ENCODE data around the gene PPP2R1B. TPM values are rescaled to one million over a fixed set of nuclear protein-coding genes. Genes with fewer than 3 reads are reported as not detected.

PPP2R1B gene
- polyA plus RNA-seq, 1 donor from 2014 or later = 10.4 TPM

DNA sequence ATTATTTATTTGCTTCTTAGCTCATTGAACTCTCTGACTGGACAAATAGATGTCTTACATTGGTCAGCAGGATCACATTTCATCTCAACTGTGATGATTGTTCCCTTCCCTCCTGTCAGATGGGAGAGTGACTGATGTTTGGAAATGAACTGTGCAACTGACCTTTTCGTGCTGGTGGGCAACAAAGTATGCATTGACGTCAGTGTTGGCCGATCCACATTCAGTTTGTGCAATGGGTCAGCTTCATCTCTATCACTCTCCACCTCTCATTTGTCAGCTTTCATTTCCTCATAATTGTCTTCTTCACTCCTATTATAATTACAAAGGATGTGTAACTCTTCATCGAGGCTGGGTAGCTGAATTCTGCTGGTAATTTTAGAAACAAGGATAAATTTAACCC is 71.3 kb downstream of the PPP2R1B start:
- no peaks in the 10 kb centered on the region for H3K27me3 ChIP-seq (ENCODE audit: insufficient read depth, low read depth, low read length)
- no peak overlapping the region for H3K9ac ChIP-seq (ENCODE audit: low read length)
- no peaks in the 10 kb centered on the region for H4K20me1 ChIP-seq (ENCODE audit: insufficient read depth)
- no peaks in the 10 kb centered on the region for H3K36me3 ChIP-seq (ENCODE audit: insufficient read depth, low read length)
- H3K9me2 ChIP-seq (ENCODE audit: insufficient read depth, low read length) = no peaks in the 10 kb centered on the region
- no peaks in the 10 kb centered on the region for H3F3A ChIP-seq (ENCODE audit: insufficient read depth, low read length, poor library complexity, severe bottlenecking)
- H3K4me2 ChIP-seq (ENCODE audit: low read length) = no peak overlapping the region
- no peak overlapping the region for H3K4me3 ChIP-seq (ENCODE audit: low read length)
- no peaks in the 10 kb centered on the region for H3K79me2 ChIP-seq (replicated peaks; ENCODE audit: insufficient read depth, low read length)
- H3K9me3 ChIP-seq (ENCODE audit: low read length) = no peaks in the 10 kb centered on the region
- TF ChIP-seq EP300 (conservative IDR thresholded peaks at IDR 0.05; ENCODE audit: poor library complexity, severe bottlenecking) (no peak), EZH2 (IDR thresholded peaks at IDR 0.05; ENCODE audit: borderline replicate concordance, insufficient read depth, low read length, poor library complexity, severe bottlenecking) (no peak), POLR2AphosphoS5 (IDR thresholded peaks at IDR 0.05) (no peak), SMC3 (conservative IDR thresholded peaks at IDR 0.05; ENCODE audit: poor library complexity) (no peak)
- TF ChIP-seq, protein P1, sequence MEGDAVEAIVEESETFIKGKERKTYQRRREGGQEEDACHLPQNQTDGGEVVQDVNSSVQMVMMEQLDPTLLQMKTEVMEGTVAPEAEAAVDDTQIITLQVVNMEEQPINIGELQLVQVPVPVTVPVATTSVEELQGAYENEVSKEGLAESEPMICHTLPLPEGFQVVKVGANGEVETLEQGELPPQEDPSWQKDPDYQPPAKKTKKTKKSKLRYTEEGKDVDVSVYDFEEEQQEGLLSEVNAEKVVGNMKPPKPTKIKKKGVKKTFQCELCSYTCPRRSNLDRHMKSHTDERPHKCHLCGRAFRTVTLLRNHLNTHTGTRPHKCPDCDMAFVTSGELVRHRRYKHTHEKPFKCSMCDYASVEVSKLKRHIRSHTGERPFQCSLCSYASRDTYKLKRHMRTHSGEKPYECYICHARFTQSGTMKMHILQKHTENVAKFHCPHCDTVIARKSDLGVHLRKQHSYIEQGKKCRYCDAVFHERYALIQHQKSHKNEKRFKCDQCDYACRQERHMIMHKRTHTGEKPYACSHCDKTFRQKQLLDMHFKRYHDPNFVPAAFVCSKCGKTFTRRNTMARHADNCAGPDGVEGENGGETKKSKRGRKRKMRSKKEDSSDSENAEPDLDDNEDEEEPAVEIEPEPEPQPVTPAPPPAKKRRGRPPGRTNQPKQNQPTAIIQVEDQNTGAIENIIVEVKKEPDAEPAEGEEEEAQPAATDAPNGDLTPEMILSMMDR (IDR thresholded peaks at IDR 0.05; ENCODE audit: poor library complexity, severe bottlenecking) = no peak
- TF ChIP-seq, protein P2, sequence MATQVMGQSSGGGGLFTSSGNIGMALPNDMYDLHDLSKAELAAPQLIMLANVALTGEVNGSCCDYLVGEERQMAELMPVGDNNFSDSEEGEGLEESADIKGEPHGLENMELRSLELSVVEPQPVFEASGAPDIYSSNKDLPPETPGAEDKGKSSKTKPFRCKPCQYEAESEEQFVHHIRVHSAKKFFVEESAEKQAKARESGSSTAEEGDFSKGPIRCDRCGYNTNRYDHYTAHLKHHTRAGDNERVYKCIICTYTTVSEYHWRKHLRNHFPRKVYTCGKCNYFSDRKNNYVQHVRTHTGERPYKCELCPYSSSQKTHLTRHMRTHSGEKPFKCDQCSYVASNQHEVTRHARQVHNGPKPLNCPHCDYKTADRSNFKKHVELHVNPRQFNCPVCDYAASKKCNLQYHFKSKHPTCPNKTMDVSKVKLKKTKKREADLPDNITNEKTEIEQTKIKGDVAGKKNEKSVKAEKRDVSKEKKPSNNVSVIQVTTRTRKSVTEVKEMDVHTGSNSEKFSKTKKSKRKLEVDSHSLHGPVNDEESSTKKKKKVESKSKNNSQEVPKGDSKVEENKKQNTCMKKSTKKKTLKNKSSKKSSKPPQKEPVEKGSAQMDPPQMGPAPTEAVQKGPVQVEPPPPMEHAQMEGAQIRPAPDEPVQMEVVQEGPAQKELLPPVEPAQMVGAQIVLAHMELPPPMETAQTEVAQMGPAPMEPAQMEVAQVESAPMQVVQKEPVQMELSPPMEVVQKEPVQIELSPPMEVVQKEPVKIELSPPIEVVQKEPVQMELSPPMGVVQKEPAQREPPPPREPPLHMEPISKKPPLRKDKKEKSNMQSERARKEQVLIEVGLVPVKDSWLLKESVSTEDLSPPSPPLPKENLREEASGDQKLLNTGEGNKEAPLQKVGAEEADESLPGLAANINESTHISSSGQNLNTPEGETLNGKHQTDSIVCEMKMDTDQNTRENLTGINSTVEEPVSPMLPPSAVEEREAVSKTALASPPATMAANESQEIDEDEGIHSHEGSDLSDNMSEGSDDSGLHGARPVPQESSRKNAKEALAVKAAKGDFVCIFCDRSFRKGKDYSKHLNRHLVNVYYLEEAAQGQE (IDR thresholded peaks at IDR 0.05; ENCODE audit: borderline replicate concordance) = no peak
- no peak overlapping the region for H3K27ac ChIP-seq (ENCODE audit: low read length)
- no peak overlapping the region for H2AFZ ChIP-seq (ENCODE audit: low read depth, low read length)

GRCh38 chr11:111693224-111693937 is 72.8 kb downstream of the PPP2R1B start:
- no peak overlapping the region for H2AFZ ChIP-seq (ENCODE audit: low read depth, low read length)

More at GRCh38 chr11:111693224-111693937, 72.8 kb downstream of the PPP2R1B start:
- no peaks in the 10 kb centered on the region for H3K9me2 ChIP-seq (ENCODE audit: insufficient read depth, low read length)
- TF ChIP-seq EP300 (conservative IDR thresholded peaks at IDR 0.05; ENCODE audit: poor library complexity, severe bottlenecking) = no peak
- TF ChIP-seq POLR2AphosphoS5 (IDR thresholded peaks at IDR 0.05) = no peak
- no peak for TF ChIP-seq MXI1 (conservative IDR thresholded peaks at IDR 0.05; ENCODE audit: poor library complexity, severe bottlenecking)
- TF ChIP-seq SMC3 (conservative IDR thresholded peaks at IDR 0.05; ENCODE audit: poor library complexity) = no peak
- TF ChIP-seq TAF1 (IDR thresholded peaks at IDR 0.05; ENCODE audit: low read depth) = no peak
- TF ChIP-seq, protein P2 (IDR thresholded peaks at IDR 0.05; ENCODE audit: borderline replicate concordance) = no peak
- no peak for TF ChIP-seq RAD21 (conservative IDR thresholded peaks at IDR 0.05)
- H3K27me3 ChIP-seq (ENCODE audit: insufficient read depth, low read depth, low read length) = no peaks in the 10 kb centered on the region
- H3K9me3 ChIP-seq (ENCODE audit: low read length) = no peaks in the 10 kb centered on the region
- no peak overlapping the region for H3K4me3 ChIP-seq (ENCODE audit: low read length)
- no peak overlapping the region for H3K9ac ChIP-seq (ENCODE audit: low read length)
- H3K79me2 ChIP-seq (replicated peaks; ENCODE audit: insufficient read depth, low read length) = no peaks in the 10 kb centered on the region
- H3F3A ChIP-seq (ENCODE audit: insufficient read depth, low read length, poor library complexity, severe bottlenecking) = no peaks in the 10 kb centered on the region
- no peak overlapping the region for H3K27ac ChIP-seq (ENCODE audit: low read length)
- peaks cover 2% of the 10 kb centered on the region for H3K36me3 ChIP-seq (ENCODE audit: insufficient read depth, low read length)
- H3K4me2 ChIP-seq (ENCODE audit: low read length) = no peak overlapping the region
- H4K20me1 ChIP-seq (ENCODE audit: insufficient read depth) = no peaks in the 10 kb centered on the region

Measured in neural cell (in vitro differentiated cells).